GM15510 (cell line): Measurements from ENCODE around the gene N4BP2.

ENCODE experiments used
- POLR2A ChIP-seq: IDR thresholded peaks from 3 replicates; pipeline ENCODE4 v1.6.1; 2011; ENCODE audit warnings: borderline replicate concordance; ENCODE audit not compliant: insufficient read length; ENCODE audit errors: extremely low read depth

N4BP2 gene

DNA sequence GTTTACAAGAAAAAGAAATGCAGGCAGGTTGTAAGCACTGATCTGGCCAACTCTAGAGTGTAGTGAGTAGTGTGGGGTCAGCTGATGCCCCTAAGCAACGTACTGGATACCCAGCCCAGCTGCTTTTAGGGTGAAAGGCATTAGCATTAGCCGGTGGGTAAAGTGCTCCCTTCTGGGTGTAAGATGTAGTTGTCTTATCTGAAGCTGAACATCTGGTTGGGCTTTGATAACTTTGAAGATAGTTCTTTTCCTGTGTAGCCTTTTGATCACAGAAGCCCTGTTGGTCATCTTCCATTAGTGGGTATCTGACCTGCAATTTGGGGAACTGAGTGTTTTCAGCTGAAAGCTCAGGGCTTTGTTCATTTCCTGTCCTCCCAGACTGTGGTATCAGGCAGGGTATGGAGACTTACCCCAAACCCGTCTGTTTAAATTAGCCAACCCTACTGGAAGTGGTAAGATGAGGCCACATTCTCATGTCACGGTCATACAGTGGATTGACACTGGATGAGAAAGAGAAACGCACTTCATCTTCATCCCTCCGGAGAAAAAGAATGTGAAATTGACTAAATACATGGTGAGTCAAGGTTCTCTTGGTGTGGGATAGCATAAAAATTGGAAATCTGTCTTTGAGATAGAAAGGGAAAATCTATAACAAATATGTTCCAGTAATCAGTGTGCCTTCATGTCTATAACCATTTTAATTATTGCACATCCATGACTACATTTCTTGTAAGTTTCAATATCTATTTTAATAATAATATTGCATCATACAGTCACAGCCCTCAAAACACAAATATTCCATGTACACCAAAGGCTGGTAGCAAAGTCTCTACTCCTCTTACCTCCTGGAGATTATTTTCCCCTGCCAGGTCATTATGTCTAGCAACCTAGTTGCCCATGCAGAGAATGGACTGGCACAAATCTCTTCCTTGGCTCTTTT, 148.9 kb downstream of the N4BP2 start:
- no peak for TF ChIP-seq POLR2A

DNA sequence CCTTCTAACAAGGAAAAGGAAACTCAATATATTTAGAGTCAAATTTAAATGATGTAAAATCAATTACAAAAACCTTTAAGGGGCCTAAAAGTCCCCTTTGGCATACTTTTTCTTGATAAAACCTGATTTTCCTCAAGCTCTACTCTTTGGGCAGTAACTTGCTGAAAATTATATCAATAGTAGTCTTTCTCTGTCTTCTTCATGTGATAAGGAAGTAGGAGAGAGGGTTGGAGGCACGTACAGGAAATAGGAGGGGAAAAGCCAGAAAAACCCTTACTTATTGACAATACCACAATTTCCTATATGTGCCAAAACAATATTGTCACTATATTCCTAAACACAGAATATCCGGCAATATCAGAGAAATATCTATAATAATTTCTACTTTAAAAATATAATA, 149.8 kb downstream of the N4BP2 start:
- no peak for TF ChIP-seq POLR2A
